HG03175 (cell line): ENCODE measurements around the gene CD6.
A peak's percentile ranks its signal among the peaks of the same experiment; 100 is the strongest.
"Not testable (repeated sequence)": the region's sequence is repeated elsewhere in the genome, so short reads cannot be mapped to it uniquely, and the experiment has no call there.

Experiments
- ATAC-seq: cut with Tn5 transposase; IDR thresholded peaks from one replicate; pipeline ENCODE4 v1.9.1; 2021; ENCODE audit warnings: mild to moderate bottlenecking, moderate library complexity; ENCODE audit not compliant: unreplicated experiment

The CD6 gene

GRCh38 chr11:61049063-61049377 is 77.5 kb downstream of the CD6 start:
- ATAC-seq = no peak

- ATAC-seq = no peak
These were observed 78.4 kb downstream of the CD6 start for GRCh38 chr11:61049859-61050258.

GRCh38 chr11:61052182-61052972 is 80.9 kb downstream of the CD6 start:
- ATAC-seq = no peak

DNA sequence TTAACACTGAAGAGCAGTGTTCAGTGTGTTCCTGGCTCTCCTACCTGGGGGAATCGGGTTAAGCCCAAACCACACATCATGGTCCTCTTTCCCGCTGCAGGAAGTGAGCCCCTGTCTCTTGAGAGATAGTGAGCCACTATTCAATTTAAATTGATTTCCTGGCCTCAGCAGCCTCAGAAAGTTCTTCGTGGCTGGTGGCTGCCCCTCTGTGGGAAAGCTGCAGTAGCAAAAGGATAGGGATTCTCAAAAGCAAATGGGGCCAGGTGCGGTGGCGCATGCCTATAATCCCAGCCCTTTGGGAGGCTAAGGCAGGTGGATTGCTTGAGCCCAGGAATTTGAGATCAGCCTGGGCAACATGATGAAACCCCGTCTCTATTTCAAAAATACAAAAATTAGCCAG is 81.7 kb downstream of the CD6 start:
- no peak for ATAC-seq

- ATAC-seq = no peak
These were observed 83.0 kb downstream of the CD6 start for GRCh38 chr11:61054513-61054912.

- no peak for ATAC-seq
These were observed 83.6 kb downstream of the CD6 start for GRCh38 chr11:61054927-61055562.

- ATAC-seq = no peak
These were observed 84.3 kb downstream of the CD6 start for GRCh38 chr11:61055776-61056175.

DNA sequence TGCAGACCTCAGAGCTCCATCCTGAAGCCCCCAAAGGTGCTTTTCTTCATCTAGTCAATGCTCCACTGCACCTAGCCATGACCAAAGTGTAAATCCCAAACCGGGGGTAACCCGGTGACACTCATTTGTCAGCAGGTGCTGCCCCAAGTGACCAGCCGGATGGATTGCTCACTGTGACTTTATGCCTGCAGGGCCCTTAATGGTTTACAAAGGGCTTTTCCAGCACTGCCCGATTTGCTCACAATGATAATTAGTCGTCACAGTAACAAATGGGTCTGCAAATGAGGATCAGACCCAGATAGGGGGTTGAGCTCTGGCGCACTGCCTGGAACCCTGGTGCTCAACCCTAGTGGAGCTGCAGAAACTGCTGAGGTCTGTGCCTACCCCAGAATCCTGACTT is 85.1 kb downstream of the CD6 start:
- no peak for ATAC-seq

- ATAC-seq = no peak
These were observed 85.5 kb downstream of the CD6 start for GRCh38 chr11:61056981-61057380.

DNA sequence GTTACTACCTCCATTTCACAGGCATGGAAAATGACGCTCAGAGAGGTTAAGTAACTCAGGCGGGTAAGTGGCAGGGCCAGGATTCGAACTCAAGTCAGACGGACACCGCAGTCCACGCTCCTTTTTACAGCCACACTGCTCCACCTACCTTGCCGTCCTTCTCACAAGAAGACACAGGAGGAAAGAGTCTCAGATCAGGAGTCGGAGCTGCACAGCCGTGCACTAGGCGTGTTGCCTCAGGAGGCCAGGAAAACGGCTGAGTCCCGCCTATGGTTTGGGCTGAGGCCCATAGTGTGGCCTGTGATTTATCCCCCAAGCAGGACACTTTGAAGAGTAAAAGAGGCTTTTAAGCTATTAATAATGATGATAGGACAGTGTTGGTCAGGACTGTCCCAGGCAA is 86.1 kb downstream of the CD6 start:
- ATAC-seq = no peak

- no peak for ATAC-seq
These were observed 87.2 kb downstream of the CD6 start for GRCh38 chr11:61058583-61059259.

- no peak for ATAC-seq
These were observed 87.8 kb downstream of the CD6 start for GRCh38 chr11:61059260-61059752.

- peak; percentile 83 for ATAC-seq
These were observed 89.8 kb downstream of the CD6 start for GRCh38 chr11:61061081-61061826.

DNA sequence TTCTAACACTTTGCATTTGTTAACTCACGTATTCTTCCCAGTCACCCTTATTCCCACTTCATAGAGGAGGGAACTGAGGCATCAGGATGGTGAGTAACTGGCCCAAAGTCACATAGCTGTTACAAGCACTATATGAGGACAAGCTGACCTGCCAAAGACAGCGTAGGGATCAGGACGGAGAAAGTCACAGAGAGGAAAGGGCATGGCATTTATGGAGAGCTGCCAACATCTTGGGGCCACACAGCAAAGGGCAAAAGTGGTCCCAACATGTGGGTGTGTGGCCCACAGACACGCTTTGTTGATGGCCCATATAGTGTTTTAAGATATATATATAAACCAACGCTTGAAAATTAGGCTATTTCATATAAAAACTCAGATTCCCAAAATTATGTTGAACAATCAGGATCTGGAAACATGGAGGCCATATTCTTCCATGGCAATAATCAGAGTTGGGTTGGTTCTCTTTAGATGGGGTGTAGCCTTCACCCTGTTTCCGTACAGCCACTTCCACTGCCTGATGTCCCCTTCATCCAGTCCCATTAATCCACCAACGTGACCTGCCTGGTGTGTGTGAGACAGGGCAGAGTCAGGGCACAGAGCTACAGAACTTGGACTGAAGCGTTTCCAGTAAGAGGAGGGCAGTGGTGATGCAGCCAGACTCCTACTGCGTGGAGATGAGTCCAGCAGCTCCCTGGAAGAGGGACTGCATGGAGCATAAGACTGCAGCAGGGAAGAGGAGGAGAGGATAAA is 90.9 kb downstream of the CD6 start:
- ATAC-seq = no peak

DNA sequence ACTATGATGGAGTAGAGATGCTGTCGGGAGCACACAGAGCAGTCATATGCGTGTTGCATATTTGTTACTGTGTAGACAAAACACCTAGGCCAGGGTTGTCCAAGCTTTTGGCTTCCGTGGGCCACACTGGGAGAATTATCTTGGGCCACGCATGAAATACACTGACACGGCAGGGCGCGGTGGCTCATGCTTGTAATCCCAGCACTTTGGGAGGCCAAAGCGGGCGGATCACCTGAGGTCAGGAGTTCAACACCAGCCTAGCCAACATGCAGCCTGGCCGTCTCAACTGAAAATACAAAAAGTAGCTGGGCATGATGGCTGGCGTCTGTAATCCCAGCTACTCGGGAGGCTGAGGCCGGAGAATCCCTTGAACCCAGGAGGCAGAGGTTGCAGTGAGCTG is 93.8 kb downstream of the CD6 start:
- not testable (repeated sequence) for ATAC-seq

DNA sequence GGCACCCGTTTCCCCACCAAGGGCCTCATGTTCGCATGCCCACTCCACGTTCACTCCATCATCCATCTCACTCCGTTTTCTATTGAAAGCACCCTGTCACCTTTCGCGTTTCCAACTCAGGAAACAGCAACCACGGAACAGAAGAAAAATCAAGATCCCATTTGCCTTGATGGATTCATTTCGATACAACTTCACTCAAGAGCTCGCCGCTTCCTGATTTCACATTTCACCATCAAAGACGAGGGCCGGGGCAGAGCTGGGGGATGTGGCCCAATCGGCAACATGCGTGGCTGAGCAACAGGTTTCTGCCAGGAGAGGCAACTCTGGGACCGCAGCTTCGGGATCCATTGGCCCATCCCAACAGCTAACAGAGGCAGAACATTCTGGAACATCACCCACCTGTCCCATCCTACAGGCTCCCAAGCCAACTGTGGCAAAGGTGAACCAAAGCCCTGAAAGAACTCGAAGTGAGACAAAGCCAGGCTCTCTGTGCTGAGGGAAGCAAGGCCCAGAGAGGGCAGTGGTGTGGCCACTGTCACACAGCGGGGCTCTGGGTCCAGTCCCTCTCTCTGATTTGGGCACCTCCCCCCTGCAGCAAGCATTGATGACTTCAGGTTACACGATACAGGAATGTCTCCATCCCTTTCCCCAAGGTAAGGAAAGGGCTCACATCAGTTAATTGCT is 94.6 kb downstream of the CD6 start:
- ATAC-seq = no peak

DNA sequence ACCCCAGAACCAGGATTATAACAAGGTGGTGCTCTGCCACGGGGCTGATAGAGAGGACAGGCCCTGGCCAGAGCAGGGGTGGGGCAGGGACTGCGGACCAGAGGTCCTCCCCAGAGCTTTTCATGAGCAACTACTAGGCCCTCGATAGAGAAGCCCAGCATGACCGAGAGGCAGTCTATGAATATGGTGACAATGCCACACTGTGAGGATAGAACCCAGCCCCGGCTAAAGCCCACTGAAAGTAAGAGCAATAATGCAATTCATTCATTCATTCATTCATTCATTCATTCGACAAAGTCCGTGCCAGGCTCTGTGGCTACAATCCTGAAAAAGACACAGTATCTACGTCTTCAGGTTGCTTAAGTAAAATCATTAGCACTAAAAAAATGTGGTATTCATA is 95.2 kb downstream of the CD6 start:
- no peak for ATAC-seq

DNA sequence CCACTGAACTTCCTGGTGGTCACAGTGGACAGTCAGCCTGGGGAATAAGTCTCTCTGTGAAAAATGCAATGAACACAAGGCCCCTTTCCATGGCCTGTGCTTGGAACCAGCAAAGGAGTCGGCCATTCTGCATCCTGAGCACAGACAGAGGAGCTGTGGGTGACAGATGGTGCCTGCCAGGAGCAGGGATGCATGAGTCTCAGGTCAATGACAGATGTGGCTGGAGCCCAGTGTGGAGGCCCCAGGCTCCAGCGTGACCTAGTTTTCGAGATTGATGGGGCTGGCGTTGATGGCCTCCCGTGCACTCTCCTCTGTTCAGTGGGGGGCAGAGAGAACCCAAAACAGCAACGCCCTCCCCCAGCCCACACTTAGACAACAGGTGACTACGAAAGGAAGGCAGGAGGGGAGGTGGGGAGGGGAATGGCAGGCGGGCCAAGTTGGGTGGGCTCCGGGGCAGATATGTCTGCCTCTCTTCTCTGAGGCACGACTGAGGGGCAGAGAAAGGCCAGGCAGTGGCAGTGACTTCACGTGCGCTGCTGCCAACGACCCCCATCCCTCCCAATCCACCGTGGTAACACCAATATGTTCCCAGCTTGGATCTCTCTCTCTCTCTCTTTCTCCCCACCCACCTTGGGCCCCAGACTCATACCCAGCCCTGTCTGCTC is 96.4 kb downstream of the CD6 start:
- ATAC-seq = no peak

- ATAC-seq = no peak
These were observed 97.1 kb downstream of the CD6 start for GRCh38 chr11:61068581-61068980.

GRCh38 chr11:61069427-61069826 is 97.9 kb downstream of the CD6 start:
- no peak for ATAC-seq
